HCT116 (cell line): ENCODE results near the gene RALGAPA1.
"Not testable (repeated sequence)": the region's sequence is repeated elsewhere in the genome, so short reads cannot be mapped to it uniquely, and the experiment has no call there.

Source experiments
- ATF3 ChIP-seq: IDR thresholded peaks from 2 replicates; pipeline ENCODE4 v1.6.1; 2012
- CTCF ChIP-seq, 3 experiments: fragments of 200-600 bp in 1 of 3; sonication (generic) in 1 of 3; IDR thresholded peaks in 2 of 3; conservative IDR thresholded peaks in 1 of 3; 2 replicates each; pipeline ENCODE4 v1.5.1; 2012 to 2017; ENCODE audit warnings: low read depth in 2 of 3, low read length in 2 of 3, antibody characterized with exemption in 1 of 3, borderline replicate concordance in 1 of 3, control low read depth in 1 of 3, mild to moderate bottlenecking in 1 of 3, mixed read lengths in 1 of 3, mixed run types in 1 of 3, moderate library complexity in 1 of 3; ENCODE audit not compliant: insufficient read depth in 1 of 3
- EZH2phosphoT487 ChIP-seq: fragments of 200-600 bp; IDR thresholded peaks from 2 replicates; pipeline ENCODE4 v1.6.1; 2018; ENCODE audit warnings: antibody characterized with exemption, borderline replicate concordance
- MAX ChIP-seq: IDR thresholded peaks from 2 replicates; pipeline ENCODE4 v1.6.1; 2012
- POLR2A ChIP-seq: IDR thresholded peaks from 2 replicates; pipeline ENCODE4 v1.7.0; 2011; ENCODE audit warnings: borderline replicate concordance; ENCODE audit not compliant: insufficient read depth, insufficient read length; ENCODE audit errors: extremely low read depth
- POLR2AphosphoS5 ChIP-seq: IDR thresholded peaks from 2 replicates; pipeline ENCODE4 v1.6.1; 2011; ENCODE audit warnings: mild to moderate bottlenecking, low read depth, low read length, moderate library complexity
- RAD21 ChIP-seq: IDR thresholded peaks from 2 replicates; pipeline ENCODE4 v1.6.1; 2012; ENCODE audit warnings: low read depth, mild to moderate bottlenecking
- REST ChIP-seq: IDR thresholded peaks from 2 replicates; pipeline ENCODE4 v1.6.1; 2012; ENCODE audit warnings: low read depth
- SIN3A ChIP-seq: IDR thresholded peaks from 2 replicates; pipeline ENCODE4 v1.6.1; 2012; ENCODE audit warnings: low read depth
- YY1 ChIP-seq: IDR thresholded peaks from 2 replicates; pipeline ENCODE4 v1.6.1; 2011; ENCODE audit warnings: low read length, low read depth, moderate library complexity, mild to moderate bottlenecking; ENCODE audit not compliant: insufficient replicate concordance; ENCODE audit errors: extremely low read depth
- ZNF274 ChIP-seq: fragments of 200-500 bp; sonication (Bioruptor generic); IDR thresholded peaks from 2 replicates; pipeline ENCODE4 v1.6.1; 2014; ENCODE audit warnings: mild to moderate bottlenecking, low read depth, low read length, inconsistent platforms

GRCh38 chr14:35733510-35733909, 75.6 kb downstream of the RALGAPA1 start:
- TF ChIP-seq MAX; CTCF (IDR thresholded peaks at IDR 0.05 in 2 of 3, conservative IDR thresholded peaks at IDR 0.05 in 1 of 3; ENCODE audit: borderline replicate concordance in 1 of 3, insufficient read depth in 1 of 3, low read depth in 2 of 3, low read length in 2 of 3); REST; YY1; RAD21; EZH2phosphoT487; SIN3A; POLR2AphosphoS5; ZNF274; POLR2A; ATF3: not testable (repeated sequence)
